HG03103 (cell line): ENCODE data around the gene SCO2.

Experiments used
- ATAC-seq: cut with Tn5 transposase; IDR thresholded peaks from one replicate; pipeline ENCODE4 v1.9.1; 2021; ENCODE audit warnings: low read depth; ENCODE audit not compliant: unreplicated experiment

Gene SCO2

DNA sequence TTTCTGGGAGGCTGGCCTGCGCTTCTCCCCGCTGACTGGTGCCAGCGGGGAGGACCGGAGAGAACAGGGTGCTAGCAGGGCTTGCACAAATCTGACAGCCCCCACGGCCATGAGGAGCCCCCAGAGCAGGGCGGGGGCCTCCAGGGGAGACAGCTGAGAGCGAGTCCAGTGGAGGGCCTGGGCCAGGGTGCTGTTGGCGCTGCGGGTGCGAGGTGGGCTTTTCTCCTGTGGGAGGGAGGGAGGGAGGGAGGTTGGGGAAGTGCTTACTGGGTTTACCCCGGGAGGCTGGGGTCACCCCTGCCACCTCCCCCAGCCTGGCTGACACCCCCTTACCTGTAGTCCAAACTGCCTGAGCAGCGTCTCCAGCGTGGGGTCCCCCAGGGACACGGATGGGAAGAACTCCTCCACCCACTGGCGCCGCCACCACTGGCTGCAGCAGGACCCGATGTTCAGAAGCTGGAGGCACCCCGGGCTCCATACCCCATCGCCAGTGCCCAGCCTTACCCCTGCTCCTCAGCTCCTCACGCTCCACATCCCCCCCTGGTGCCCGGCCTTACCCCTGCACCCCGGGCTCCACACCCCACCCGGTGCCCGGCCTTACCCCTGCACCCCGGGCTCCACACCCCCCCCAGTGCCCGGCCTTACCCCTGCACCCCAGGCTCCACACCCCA, 21.8 kb downstream of the SCO2 start:
- ATAC-seq, result no peak

GRCh38 chr22:50502628-50503474, 22.5 kb downstream of the SCO2 start:
- ATAC-seq, result no peak

GRCh38 chr22:50502096-50502495, 23.3 kb downstream of the SCO2 start:
- no peak for ATAC-seq

DNA sequence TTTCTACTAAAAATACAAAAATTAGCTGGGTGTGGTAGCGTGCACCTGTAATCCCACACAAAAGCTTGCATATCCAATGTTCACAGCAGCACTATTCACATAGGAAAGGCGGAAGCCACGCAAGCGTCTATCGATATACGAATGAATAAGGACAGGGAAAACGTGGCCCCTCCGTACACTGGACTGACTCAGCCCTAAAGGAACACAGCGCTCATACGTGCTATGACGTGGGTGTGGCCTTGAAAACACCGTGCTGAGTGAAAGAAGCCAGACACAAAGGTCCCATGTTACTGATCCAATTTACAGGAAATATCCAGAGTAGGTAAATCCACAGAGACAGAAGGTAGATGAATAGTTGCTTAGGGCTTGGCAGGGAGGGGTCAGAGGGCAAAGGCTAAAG, 24.9 kb downstream of the SCO2 start:
- ATAC-seq, result no peak

DNA sequence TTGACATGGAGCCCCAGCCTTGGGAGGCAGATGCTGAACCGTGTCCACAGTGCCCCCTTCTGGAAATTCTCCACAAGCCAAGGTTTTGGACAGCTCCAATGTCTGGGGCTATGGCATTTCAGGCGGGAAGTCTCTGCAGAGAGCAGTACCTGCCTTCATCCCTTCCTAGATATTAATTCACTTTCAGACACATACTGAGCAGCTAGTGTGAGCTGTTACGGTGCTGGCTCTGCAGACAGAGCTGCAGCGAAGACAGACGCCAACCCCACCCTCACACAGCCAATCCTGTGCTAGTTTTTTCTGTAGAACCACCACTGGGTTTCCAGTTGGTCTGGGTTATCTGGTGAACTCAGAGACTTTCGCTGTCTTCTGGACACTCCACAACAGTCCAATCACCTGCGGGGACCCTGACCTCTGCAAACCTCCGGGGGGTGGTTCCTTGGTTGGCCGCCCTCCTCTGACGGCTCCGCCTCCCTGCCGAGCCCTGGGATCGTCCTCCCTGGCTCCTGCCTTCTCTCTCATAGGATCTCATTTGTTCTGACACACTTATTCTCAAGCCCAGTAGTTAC, 27.0 kb downstream of the SCO2 start:
- no peak for ATAC-seq

DNA sequence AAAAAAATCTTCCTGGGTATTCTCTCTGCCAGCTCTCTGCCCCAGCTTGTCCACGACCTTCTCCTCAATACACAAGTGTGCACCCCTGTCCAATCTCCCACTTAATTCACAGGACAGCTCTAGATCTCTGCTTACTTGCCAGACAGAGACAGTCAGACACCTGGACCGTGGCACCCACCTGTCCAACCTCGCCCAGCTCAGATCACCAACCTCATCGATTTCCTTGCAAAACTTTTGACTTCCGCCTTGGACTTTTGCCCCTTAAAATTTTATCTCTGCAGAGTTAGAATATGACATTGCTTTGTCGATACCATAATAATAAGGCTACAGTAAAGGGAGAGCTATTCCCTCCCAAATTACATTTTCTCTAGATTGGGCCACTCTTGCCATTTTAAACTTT, 28.3 kb downstream of the SCO2 start:
- no peak for ATAC-seq

- ATAC-seq, result no peak
These were observed 34.7 kb downstream of the SCO2 start for GRCh38 chr22:50490531-50491308.

DNA sequence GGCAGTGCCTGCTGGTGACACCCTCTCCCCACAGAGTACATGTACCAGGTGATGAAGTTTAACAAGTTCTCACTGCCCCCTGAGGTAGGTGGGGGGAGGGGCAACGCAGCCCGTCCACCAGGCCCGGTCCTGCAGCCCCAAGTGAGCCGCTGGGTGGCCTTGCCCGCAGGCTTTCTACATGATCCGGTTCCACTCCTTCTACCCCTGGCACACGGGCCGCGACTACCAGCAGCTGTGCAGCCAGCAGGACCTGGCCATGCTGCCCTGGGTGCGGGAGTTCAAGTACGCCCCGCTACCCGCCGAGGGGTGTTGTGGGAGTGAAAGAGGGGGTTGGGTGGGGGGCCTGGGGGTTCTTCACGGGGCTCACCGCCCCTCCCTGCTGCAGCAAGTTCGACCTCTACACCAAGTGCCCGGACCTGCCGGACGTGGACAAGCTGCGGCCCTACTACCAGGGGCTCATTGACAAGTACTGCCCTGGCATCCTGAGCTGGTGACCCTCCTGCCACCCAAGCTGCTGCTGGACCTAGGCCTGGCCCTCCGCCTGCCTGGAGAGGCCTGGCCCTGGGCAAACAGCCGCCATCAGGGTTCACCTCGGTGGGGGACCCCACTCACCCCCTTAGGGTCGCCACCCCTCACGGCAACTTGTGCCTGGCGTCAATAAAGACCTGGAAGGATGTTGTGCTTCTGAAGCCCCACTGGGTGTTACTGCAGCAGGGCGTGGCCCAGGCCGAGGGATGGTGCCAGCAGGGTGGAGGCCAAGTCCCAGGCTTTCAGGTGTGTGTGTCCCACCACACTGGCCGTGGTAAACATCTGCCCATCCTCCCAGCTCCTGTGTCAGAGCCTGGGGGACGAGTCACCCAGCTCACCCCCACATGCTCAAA, 35.8 kb downstream of the SCO2 start:
- no peak for ATAC-seq

DNA sequence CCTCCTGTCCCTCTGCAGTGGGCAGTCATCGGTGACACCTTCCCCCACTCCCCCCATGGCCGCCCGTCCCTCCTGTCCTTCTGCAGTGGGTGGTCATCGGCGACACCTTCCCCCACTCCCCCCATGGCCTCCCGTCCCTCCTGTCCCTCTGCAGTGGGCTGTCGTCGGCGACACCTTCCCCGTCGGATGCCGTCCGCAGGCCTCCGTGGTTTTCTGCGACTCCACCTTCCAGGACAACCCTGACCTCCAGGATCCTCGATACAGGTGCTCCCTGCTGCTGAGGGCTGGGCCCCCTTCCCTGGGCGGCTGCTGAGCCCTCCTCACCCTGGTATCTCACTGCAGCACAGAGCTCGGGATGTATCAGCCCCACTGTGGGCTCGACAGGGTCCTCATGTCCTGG, 36.5 kb downstream of the SCO2 start:
- no peak for ATAC-seq

DNA sequence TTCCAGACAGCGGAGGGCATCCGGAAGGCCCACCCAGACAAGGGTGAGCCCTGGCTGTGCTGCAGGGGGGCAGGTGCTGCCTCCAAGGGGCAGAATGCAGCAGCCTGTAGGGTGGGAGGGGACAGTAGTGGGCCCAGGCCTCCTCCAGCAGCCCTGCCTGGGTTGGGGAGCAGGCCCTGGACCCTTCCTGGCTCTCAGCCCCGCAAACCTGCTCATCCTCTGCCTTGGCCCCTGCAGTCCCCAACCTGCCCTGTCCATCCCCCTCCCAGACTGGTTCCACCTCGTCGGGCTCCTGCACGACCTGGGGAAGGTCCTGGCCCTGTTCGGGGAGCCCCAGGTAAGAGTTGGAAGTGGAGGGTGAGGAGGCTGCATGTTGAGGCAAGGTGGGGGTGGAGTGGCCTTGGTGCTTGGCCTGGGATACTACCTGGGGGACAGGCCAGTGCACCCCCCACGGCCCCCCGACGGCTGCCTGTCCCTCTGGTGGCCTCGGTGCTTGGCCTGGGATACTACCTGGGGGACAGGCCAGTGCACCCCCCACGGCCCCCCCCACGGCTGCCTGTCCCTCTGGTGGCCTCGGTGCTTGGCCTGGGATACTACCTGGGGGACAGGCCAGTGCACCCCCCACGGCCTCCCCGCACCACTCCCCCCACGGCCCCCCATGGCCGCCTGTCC, 37.3 kb downstream of the SCO2 start:
- ATAC-seq, result no peak

DNA sequence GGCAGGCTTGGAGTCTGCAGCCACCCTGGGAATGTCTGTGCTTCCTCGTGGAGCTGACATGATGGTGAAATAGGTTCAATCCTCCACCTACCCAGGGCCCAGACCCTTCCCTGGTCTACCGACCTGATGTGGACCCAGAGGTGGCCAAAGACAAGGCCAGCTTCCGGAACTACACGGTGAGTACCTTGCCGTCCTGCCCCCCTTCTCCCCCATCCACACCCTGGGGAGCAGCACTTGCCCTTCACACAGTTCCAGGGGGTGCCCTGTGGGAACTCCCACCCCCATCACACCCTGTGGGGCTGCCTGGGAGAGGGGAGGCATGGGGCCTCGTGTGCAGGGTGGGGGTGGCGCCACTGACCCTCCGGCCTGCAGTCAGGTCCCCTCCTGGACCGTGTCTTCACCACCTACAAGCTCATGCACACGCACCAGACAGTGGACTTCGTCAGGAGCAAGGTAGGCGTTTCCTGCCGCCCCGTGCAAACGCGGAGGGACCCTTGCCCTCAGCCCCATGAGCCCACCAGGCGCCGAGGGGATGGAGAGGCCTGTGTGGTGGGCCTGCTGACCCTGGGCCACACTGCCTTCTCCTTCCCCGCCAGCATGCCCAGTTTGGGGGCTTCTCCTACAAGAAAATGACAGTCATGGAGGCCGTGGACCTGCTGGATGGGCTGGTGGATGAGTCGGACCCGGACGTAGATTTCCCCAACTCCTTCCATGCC, 38.0 kb downstream of the SCO2 start:
- ATAC-seq, result no peak

GRCh38 chr22:50486561-50487289, 38.7 kb downstream of the SCO2 start, which contains the start of gene MIOX:
TSS of gene MIOX (plus strand) at chr22:50486859. CDS start at chr22:50486898, 39 bp downstream.
- no peak for ATAC-seq

GRCh38 chr22:50485221-50486131, 39.9 kb downstream of the SCO2 start:
- no peak for ATAC-seq

DNA sequence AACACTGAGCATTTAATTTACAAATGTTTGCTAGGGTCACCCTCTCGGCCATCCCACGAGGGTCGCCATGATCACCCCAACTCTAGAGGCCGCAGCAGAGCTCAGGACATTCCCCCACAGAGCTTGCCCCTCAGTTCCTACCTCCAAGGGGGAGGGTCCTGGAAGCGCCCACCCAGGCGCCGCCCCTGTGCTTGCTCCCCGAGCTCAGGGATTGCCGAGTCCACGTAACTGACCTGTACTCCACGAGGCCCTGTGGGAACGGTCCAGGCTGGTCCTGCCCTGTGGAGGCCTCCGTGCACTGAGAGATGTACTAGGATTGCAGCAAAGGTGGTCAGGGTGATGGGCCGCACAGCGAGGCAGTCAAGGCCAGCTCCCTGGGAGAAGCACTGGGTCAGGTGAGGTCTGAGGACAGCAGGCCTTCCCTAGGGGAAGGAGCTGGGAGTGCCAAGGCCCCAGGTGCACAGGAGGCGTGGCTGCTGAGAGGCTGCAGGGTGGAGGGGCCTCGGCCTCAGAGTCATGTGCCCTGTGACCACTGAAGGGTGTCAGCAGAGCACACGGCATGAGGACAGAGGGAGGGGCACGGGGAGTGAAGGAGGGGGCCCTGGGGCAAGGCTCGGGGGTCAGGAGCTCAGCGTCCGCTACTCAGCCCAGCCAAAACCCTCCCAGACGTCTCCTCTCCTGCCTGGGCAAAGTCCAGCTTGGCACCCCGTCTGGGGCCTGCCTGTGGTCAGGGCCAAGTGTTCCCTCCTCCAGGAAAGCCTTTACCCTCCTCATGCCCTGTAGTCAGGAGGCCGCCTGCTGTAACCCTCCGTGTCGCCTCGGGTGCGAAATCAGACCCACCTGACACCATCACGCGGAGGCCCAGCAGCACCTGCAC, 41.2 kb downstream of the SCO2 start:
- ATAC-seq, result no peak

- ATAC-seq, result no peak
These were observed 41.8 kb downstream of the SCO2 start for GRCh38 chr22:50483556-50483955.

- no peak for ATAC-seq
These were observed 42.3 kb downstream of the SCO2 start for GRCh38 chr22:50483106-50483505.
